GM19099 (cell line): ENCODE measurements around the gene TGM2.

Experiments
- POLR2A ChIP-seq: IDR thresholded peaks from 3 replicates; pipeline ENCODE4 v1.6.1; 2011; ENCODE audit warnings: low read depth; ENCODE audit not compliant: insufficient read length; ENCODE audit errors: extremely low read depth

Gene TGM2

DNA sequence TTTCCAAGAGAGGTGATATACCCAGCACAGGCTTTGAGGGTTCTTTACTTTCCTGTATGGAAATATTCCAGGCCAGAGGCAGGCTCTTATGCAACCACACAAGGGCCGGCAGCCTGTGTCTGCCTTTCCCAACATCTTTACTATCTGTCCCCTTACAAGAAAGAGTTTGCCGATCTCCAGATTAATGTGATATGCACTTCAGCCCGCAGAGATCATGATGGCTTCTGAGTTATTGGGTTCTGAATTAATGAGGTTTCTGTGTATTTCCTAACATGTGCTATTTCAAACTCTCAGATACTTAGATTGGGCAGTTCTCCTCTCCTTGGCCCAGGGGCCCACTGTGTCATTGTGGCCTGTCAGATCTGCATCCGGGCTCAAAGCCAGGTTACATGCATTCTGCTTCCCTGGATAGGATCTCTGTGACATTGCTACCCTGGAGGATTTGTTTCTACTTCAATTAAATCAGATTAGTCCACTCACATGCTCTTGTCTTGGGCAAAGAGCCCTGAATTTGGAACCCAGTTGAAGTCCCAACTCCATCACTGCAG, 56.6 kb downstream of the TGM2 start:
- no peak for TF ChIP-seq POLR2A

DNA sequence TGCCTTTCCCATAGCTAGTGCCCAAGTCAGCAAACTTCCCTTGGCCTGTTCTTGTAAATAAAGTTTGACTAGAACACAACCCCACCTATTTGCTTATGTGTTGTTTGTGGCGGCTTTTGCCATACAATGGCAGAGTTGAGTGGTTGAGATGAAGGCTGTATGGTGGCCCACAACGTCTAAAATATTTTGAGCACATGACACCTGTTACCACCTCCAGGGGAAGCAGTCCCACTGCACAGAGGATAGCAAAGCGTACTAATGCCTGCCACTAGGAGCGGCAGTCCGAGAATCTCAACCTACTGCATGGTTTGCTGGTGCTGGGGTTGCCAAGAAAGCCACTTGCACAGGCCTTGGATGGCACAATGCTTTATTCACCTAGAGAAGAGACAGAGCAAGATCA, 58.6 kb downstream of the TGM2 start:
- TF ChIP-seq POLR2A: no peak

DNA sequence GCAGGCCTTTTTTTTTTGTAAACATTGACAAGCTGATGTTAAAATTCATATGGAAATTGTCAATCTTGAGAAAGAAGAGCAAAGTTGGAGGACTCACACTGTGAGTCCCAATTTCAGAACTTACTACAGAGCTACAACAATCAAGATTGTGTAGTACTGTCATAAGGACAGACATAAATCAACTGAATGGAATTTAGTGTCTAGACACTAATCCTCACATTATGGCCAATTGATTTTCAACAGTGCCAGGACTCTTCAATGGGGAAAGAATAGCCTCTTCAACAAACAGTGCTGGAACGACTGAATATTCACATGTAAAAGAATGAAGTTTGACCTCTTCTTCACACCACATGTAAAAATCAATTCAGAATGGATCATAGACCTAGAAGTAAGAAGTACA, 60.8 kb downstream of the TGM2 start:
- no peak for TF ChIP-seq POLR2A

- TF ChIP-seq POLR2A: no peak
Measured at GRCh38 chr20:38098952-38099351, 66.1 kb downstream of the TGM2 start.

DNA sequence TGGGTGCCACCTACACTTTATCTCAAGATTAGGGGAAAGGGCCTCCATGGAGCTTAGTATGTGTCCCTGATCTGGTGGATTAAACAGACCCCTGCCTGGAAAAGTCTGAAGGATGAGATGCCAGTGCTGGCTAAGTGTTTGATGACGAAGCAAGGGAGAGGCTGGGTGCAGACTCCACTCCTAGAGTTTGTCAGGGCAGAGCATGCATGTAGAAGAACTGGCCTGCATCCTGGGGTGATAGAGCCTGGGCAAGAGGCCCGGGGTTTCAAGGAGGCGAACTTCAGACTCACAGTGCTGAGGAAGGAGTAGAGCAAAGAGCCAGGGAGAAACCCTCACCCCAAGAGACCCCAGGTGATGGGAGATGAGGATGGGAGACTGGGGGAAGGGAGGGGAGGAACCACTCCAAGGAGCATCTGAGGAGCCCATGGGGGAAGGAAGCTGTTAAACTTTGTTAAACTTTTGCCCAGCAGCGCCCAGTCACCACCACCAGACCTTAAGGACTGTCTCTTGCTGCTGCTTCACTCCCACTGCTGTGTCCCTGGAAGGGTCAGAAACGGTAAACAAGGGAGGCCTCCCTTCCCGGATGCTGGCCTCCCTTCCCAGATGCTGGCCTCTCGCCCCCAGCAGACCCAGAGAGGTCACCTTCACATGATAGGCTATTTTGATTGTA, 69.9 kb downstream of the TGM2 start:
- TF ChIP-seq POLR2A: no peak

- no peak for TF ChIP-seq POLR2A
Measured at GRCh38 chr20:38094373-38094891, 70.6 kb downstream of the TGM2 start.

DNA sequence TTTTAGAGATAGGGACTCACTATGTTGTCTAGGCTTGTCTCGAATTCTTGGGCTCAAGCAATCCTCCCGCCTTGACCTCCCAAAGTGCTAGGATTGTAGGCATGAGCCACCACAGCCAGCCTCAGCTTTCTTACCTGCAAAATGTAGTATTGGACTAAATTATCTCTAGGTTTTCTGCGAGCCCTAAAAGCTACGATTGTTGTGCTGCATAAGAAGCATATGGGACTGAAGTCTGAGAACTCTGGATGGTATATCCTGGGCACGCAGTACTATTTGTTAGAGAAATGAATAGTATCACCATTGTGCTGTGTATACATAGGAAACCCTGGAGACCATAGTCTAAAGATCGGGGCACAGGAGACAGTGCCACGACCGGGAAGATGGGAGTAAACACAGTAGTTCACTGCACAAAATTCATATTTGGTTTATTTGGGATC, 71.4 kb downstream of the TGM2 start:
- no peak for TF ChIP-seq POLR2A

DNA sequence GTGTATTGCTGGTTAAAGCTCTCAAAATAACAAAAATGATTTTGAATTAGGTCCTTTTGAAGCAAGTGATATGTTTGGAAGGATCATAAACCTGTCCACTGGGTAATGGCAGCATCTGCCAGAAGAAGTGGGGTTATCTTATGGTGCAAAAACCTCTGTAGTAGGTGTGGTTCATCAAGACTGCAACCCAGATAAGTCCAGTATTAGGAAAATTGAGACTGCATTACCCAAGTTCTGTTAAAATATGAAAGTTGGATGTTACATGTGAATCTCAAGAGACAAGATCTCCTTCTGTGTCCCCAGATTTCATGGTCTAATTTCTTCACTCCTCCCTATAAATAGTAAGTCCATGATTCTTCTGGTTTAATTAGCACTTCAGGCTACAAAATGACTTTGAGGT, 72.2 kb downstream of the TGM2 start:
- no peak for TF ChIP-seq POLR2A

DNA sequence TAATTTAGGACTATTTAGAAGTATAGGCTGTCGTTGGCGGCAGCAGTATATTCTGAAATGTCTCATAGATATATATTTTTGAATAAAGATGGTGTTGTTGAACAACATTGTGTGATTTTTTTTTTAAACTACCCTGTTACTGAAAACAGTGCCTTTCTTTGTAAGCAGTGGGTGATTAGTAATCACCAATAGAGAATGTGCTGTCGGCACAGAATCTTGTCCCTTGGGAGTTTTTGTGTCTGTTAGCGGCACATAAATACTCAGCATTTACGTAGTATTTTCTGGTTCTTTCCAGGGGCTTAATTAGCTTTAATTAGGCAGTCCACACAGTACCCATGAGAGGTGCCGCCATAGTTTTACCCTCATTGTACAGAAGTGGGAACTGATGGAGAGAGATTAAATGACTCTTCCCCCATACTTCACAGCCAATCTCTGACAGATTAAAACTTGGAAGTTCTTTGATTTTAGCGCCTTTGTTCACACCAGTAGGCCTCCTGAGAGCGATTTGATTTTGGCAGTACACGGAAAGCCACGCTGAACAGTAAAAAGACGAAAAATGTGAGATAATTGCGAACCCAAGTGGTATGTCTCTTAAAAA, 72.7 kb downstream of the TGM2 start:
- no peak for TF ChIP-seq POLR2A

- no peak for TF ChIP-seq POLR2A
Measured at GRCh38 chr20:38091441-38092216, 73.4 kb downstream of the TGM2 start.

GRCh38 chr20:38090061-38090460, 75.0 kb downstream of the TGM2 start:
- no peak for TF ChIP-seq POLR2A

GRCh38 chr20:38089500-38089899, 75.6 kb downstream of the TGM2 start:
- TF ChIP-seq POLR2A: no peak

GRCh38 chr20:38085026-38085425, 80.0 kb downstream of the TGM2 start:
- no peak for TF ChIP-seq POLR2A

DNA sequence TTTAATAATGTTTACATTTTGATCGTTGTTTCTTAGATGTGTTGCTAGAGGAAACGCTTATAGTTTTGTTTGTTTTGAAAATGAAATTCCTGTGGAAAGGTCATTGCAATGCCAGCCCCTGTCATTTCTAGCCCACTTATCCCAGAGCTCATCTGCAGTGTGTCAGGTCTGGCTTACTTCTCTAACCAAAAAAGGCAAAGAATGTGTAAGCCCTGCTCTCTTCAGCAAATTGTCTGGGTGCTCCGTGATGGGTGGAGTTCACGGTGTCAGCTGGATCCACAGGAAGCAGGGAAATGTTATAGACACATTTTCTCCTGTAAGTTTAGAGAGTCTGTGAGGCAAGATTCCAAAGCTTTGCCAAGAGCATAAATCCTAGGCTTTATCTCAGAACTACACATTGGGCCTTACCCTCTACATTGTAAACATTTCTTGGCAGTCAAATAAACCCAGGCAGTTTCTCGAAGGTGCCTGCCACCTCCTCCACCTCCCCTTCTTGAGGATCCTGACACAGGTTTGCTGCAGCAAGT, 80.6 kb downstream of the TGM2 start:
- TF ChIP-seq POLR2A: no peak

GRCh38 chr20:38083338-38084048, 81.6 kb downstream of the TGM2 start:
- TF ChIP-seq POLR2A: no peak
